AG04449 (cell line): Measurements from ENCODE around the gene NPEPPS.

Source experiments
- CTCF ChIA-PET: fragments of 350-600 bp; formaldehyde crosslinking; extraction: SDS; loops from one replicate; lab custom pipeline; 2021; ENCODE audit warnings: antibody characterized with exemption; lab: Yijun Ruan, JAX
- POLR2A ChIA-PET: fragments of 400-600, 350-600 bp; formaldehyde crosslinking; extraction: SDS; loops from one replicate; lab custom pipeline; 2020; ENCODE audit warnings: antibody characterized with exemption, inconsistent platforms; lab: Yijun Ruan, JAX
- DNase-seq: peaks from one replicate; pipeline ENCODE4 v3.0.0-alpha.2; 2010; ENCODE audit warnings: low read depth, low spot score
- H3K4me3 ChIP-seq: 2 replicates; pipeline ENCODE4 v1.5.1; 2011; ENCODE audit warnings: low read depth, mild to moderate bottlenecking, control low read depth, low read length
- CTCF ChIP-seq: IDR thresholded peaks from one replicate; pipeline ENCODE4 v1.5.1; 2011; ENCODE audit warnings: mild to moderate bottlenecking, moderate library complexity, low read length, control low read depth, inconsistent platforms; ENCODE audit not compliant: insufficient read depth; ENCODE audit errors: missing control alignments

Gene NPEPPS

GRCh38 chr17:47624727-47625068 lies 93.8 kb downstream of the NPEPPS start:
- ChIA-PET POLR2A (interaction anchor here (0.6 to 0.7 kb wide), 2 partner anchors 32 to 207 kb away, joined by 3 read pairs; partner anchors contain the start of genes LRRC46 and MRPL10), CTCF (interaction anchor here (1.7 to 4.6 kb wide), 2 partner anchors 9 to 19 kb away, joined by 3 to 27 read pairs; no protein-coding TSS in a partner anchor)
- TF ChIP-seq CTCF: no peak
- DNase-seq: no peak
- no peak overlapping the region for H3K4me3 ChIP-seq

GRCh38 chr17:47628014-47628566 lies 97.2 kb downstream of the NPEPPS start:
- no peak for TF ChIP-seq CTCF
- DNase-seq: no peak
- CTCF ChIA-PET: interaction anchor here (4.6 kb wide), 1 partner anchor 12 kb away, joined by 27 read pairs; no protein-coding TSS in a partner anchor
- no peak overlapping the region for H3K4me3 ChIP-seq
- POLR2A ChIA-PET: no interaction called here

GRCh38 chr17:47629826-47630225 lies 98.9 kb downstream of the NPEPPS start:
- no peak for TF ChIP-seq CTCF
- ChIA-PET POLR2A (no interaction called here), CTCF (interaction anchor here (1.2 to 1.7 kb wide), 2 partner anchors 13 to 14 kb away, joined by 3 to 9 read pairs; no protein-coding TSS in a partner anchor)
- no peak overlapping the region for H3K4me3 ChIP-seq
- no peak for DNase-seq

- TF ChIP-seq CTCF: no peak
- DNase-seq: no peak
- no peak overlapping the region for H3K4me3 ChIP-seq
- ChIA-PET POLR2A (no interaction called here), CTCF (interaction anchor here (1.2 to 1.7 kb wide), 3 partner anchors 12 to 18 kb away, joined by 3 to 9 read pairs (median 3); no protein-coding TSS in a partner anchor)
Observed at GRCh38 chr17:47630614-47631013, 99.7 kb downstream of the NPEPPS start.

GRCh38 chr17:47632991-47633390 lies 102.1 kb downstream of the NPEPPS start:
- no peak for TF ChIP-seq CTCF
- ChIA-PET CTCF (no interaction called here), POLR2A (no interaction called here)
- DNase-seq: no peak
- no peak overlapping the region for H3K4me3 ChIP-seq

- DNase-seq: no peak
- ChIA-PET POLR2A (interaction anchor here (1.2 kb wide), 1 partner anchor 15 kb away, joined by 3 read pairs; no protein-coding TSS in a partner anchor), CTCF (interaction anchor here (1.4 kb wide), 1 partner anchor 10 kb away, joined by 3 read pairs; no protein-coding TSS in a partner anchor)
- TF ChIP-seq CTCF: no peak
- no peak overlapping the region for H3K4me3 ChIP-seq
Observed at GRCh38 chr17:47633996-47634395, 103.1 kb downstream of the NPEPPS start.
